Vagina (tissue), 2 donors: ENCODE data around the gene NUDT16L1.

Experiments used
- CTCF ChIP-seq, 3 experiments: fragments of 450-650 bp in 2 of 3; fragments of 200-600 bp in 1 of 3; sonication (generic) in 1 of 3; IDR thresholded peaks; one replicate each; pipeline ENCODE4 v1.5.1; 2017 to 2019; ENCODE audit warnings: antibody characterized with exemption in 3 of 3, mild to moderate bottlenecking in 2 of 3, moderate library complexity in 2 of 3
- POLR2AphosphoS5 ChIP-seq, 2 donors: sonication (generic); formaldehyde crosslinking; IDR thresholded peaks; one replicate each; pipeline ENCODE4 v1.9.0; 2017; ENCODE audit warnings: antibody characterized with exemption in 2 of 2, mild to moderate bottlenecking in 2 of 2, low read depth in 1 of 2; ENCODE audit not compliant: insufficient read depth in 1 of 2

GRCh38 chr16:4706871-4707270, 13.5 kb downstream of the NUDT16L1 start:
- TF ChIP-seq POLR2AphosphoS5 (IDR thresholded peaks at IDR 0.05; ENCODE audit: insufficient read depth in 1 of 2, low read depth in 1 of 2) (no peak), CTCF (IDR thresholded peaks at IDR 0.05) (no peak)
